SK-N-MC (cell line): ENCODE results near the gene CXCR6.

Experiments used
- EZH2 ChIP-seq: fragments of 200-600 bp; sonication (generic); IDR thresholded peaks from one replicate; pipeline ENCODE4 v1.6.1; 2017; ENCODE audit warnings: antibody characterized with exemption
- FOXP2 ChIP-seq: optimal IDR thresholded peaks from 2 replicates; pipeline ENCODE3; 2011; ENCODE audit warnings: mild to moderate bottlenecking, moderate library complexity; ENCODE audit not compliant: insufficient read depth; ENCODE audit errors: extremely low read length, control extremely low read depth
- POLR2AphosphoS5 ChIP-seq: IDR thresholded peaks from 2 replicates; pipeline ENCODE4 v1.6.1; 2012; ENCODE audit warnings: mild to moderate bottlenecking, low read depth, low read length, borderline replicate concordance

- TF ChIP-seq POLR2AphosphoS5 (no peak), EZH2 (no peak), FOXP2 (no peak)
Observed at GRCh38 chr3:45922039-45922326, 21.3 kb upstream of the CXCR6 start.
